IPS-NIHi7 (cell line): Measurements from ENCODE around the gene CNEP1R1.

Experiments
- DNase-seq: peaks from one replicate; pipeline ENCODE4 v3.0.0; 2012; ENCODE audit warnings: mixed read lengths; ENCODE audit errors: extremely low spot score

The CNEP1R1 gene

GRCh38 chr16:50065241-50065623 lies 40.2 kb downstream of the CNEP1R1 start:
- no peak for DNase-seq

DNA sequence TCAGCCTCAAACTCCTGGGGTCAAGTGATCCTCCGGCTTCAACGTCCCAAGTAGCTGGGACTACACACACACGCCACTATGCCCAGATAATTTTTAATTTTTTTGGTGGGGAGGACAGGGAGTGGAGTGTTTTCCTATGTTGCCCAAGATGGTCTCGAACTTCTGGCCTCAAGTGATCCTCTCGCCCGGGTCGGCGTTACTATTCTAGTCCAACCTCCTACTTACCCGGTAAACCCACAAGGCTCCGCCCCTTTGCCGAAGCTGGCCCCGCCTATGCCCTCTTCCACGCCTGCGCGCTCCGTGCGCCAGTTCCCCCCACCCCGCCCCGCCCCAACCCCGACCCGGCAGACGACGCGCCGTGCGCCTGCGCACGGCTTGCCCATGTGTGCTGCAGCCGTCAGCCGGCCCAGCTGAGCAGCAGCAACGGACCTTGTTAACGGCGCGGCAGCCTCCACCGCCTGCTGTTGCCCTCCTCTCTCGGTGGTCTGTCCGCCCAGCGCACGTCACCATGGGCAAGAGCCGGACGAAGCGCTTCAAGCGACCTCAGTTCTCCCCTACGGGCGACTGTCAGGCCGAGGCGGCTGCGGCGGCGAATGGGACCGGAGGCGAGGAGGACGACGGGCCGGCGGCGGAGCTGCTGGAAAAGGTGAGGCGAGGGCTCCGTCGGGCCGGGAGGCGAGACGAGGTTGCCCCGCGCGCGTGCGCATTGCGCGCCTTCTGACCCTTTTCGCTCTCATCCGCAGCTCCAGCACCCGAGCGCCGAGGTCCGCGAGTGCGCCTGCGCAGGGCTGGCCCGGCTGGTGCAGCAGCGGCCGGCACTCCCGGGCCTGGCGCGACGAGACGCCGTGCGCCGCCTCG lies 40.8 kb downstream of the CNEP1R1 start, which contains the start of gene HEATR3:
Gene HEATR3, plus strand, starts transcription at position 347 of the 858 bp plus-strand sequence. Its CDS starts 162 bp downstream, at position 509.
- DNase-seq = peak; percentile 98

DNA sequence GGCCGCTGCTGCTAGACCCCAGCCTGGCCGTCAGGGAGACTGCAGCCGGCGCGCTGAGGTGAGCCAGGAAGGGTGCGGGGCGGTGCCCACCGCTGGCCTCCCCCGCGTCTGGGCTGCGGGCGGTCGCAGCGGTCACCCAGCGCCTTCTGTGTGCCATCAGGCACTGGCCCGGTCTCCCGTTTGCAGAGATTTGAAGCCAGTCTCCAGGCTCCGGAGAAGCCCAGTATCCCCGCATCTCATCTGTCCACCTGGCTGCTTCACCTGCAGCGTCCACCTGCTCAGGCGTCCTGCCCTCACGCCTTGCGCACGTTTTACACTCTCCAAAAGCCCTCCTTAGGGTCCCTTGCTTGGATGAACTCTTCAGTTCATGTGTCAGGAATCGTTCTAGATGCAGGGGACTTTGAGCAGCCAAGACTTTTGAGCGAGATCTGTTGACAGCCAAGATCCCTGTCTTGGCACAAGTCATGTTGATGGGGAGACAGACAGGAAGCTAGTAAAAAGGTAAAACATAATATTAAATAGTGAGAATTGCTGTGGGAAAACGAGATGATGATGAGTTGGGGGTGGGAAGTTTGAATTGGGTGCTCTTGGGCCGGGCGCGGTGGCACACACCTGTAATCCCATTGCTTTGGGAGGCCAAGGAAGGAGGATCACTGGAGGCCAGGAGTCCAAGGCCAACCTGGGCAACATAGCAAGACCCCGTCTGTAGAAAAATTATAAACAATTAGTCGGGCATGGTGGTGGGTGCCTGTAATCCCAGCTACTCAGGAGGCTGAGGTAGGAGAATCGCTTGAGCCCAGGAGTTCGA lies 41.7 kb downstream of the CNEP1R1 start:
- DNase-seq = no peak

- peak; percentile 40 for DNase-seq
These were observed 42.3 kb downstream of the CNEP1R1 start for GRCh38 chr16:50067290-50067853.

- DNase-seq = no peak
These were observed 43.5 kb downstream of the CNEP1R1 start for GRCh38 chr16:50068550-50068949.

GRCh38 chr16:50069060-50069459 lies 44.0 kb downstream of the CNEP1R1 start:
- no peak for DNase-seq

GRCh38 chr16:50071075-50071671 lies 46.1 kb downstream of the CNEP1R1 start:
- no peak for DNase-seq

- no peak for DNase-seq
These were observed 47.7 kb downstream of the CNEP1R1 start for GRCh38 chr16:50072730-50073129.

- DNase-seq = no peak
These were observed 54.5 kb downstream of the CNEP1R1 start for GRCh38 chr16:50079397-50080140.

GRCh38 chr16:50081428-50082018 lies 56.5 kb downstream of the CNEP1R1 start:
- DNase-seq = no peak

DNA sequence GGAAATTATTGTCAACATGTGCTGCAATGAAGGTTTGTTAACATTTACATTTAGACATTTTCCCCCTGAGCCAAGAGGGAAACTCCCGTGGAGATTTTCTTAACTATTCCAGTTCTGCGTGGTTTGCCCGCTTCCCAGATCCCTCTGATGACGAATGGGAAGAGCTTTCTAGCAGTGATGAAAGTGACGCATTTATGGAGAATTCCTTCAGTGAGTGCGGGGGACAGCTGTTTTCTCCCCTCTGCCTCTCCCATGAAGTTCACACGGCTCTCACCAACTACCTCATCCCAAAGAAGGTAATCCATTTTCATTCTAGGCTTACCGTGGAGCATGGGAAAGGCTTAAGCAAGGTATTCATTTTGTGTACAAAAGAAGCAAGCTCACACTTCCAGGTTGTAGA lies 59.0 kb downstream of the CNEP1R1 start:
- no peak for DNase-seq

- no peak for DNase-seq
These were observed 61.2 kb downstream of the CNEP1R1 start for GRCh38 chr16:50086176-50086575.
